GM12878 (cell line): ENCODE results near the gene F13B. TPM values are rescaled to one million over a fixed set of nuclear protein-coding genes. Genes with fewer than 3 reads are reported as not detected.

Experiments
- ATAC-seq: fragments of 200-7000 bp; cut with Tn5 transposase; 3 replicates; pipeline ENCODE4 v1.9.1; 2020; ENCODE audit warnings: mild to moderate bottlenecking, moderate library complexity
- BruUV-seq: library from RNA; stranded (reverse); fragments of 400-500 nt; replicated peaks from 2 replicates; lab custom pipeline; 2021; lab: Mats Ljungman, UMichigan
- CTCF ChIA-PET: fragments of 300-600 bp; sonication (Branson Sonifier 250); formaldehyde crosslinking; extraction: SDS; loops from one replicate; lab custom pipeline; 2021; ENCODE audit warnings: inconsistent platforms; lab: Yijun Ruan, JAX
- POLR2A ChIA-PET: fragments of 350-600 bp; formaldehyde crosslinking; extraction: SDS; loops from one replicate; lab custom pipeline; 2021; ENCODE audit warnings: inconsistent platforms; lab: Charles Lee
- RAD21 ChIA-PET: fragments of 300-600 bp; sonication (Branson Sonifier 250); formaldehyde crosslinking; loops from one replicate; lab custom pipeline; 2023; ENCODE audit warnings: antibody characterized with exemption; ENCODE audit not compliant: unreplicated experiment; lab: Charles Lee
- SMC1A ChIA-PET: fragments of 300-600 bp; sonication (Branson Sonifier 250); formaldehyde crosslinking; loops from one replicate; lab custom pipeline; 2023; ENCODE audit not compliant: unreplicated experiment, uncharacterized antibody; lab: Charles Lee
- DNase-seq: peaks from one replicate; pipeline ENCODE4 v3.0.0-alpha.2; 2011; ENCODE audit warnings: low read depth, low spot score
- FAIRE-seq: peaks from 3 replicates; lab custom pipeline; 2011; peaks lifted over from hg19 to GRCh38; lab: Jason Lieb, UNC
- H2AFZ ChIP-seq: 2 replicates; pipeline ENCODE4 v1.6.0; 2011; ENCODE audit warnings: low read depth, low read length, control low read depth; ENCODE audit not compliant: control insufficient read depth
- H3K27ac ChIP-seq: 2 replicates; pipeline ENCODE4 v1.5.1; 2011; ENCODE audit warnings: control low read depth; ENCODE audit not compliant: control insufficient read depth, insufficient read depth
- H3K27me3 ChIP-seq, 2 experiments: replicated peaks in 1 of 2; 2 replicates each; pipeline versions ENCODE4 v1.6.0 to v1.6.1; 2011; ENCODE audit warnings: low read length in 1 of 2; ENCODE audit not compliant: control insufficient read depth in 2 of 2, insufficient read depth in 2 of 2
- H3K36me3 ChIP-seq, 2 experiments: 2 replicates each; pipeline ENCODE4 v1.5.1; 2011; ENCODE audit warnings: low read length in 1 of 2; ENCODE audit not compliant: control insufficient read depth in 2 of 2, insufficient read depth in 2 of 2
- H3K4me1 ChIP-seq: 2 replicates; pipeline ENCODE4 v1.6.1; 2011; ENCODE audit warnings: mild to moderate bottlenecking, low read length, moderate library complexity, mixed read lengths; ENCODE audit not compliant: control insufficient read depth, insufficient read depth
- H3K4me2 ChIP-seq: 2 replicates; pipeline ENCODE4 v1.6.0; 2011; ENCODE audit warnings: control low read depth; ENCODE audit not compliant: control insufficient read depth, insufficient read depth
- H3K4me3 ChIP-seq: fragments of 200-600 bp; sonication (generic); 2 replicates; pipeline ENCODE4 v1.5.1; 2016
- H3K79me2 ChIP-seq: 2 replicates; pipeline ENCODE4 v1.6.0; 2011; ENCODE audit warnings: low read length; ENCODE audit not compliant: control insufficient read depth, insufficient read depth
- H3K9ac ChIP-seq: 2 replicates; pipeline ENCODE4 v1.8.0; 2011; ENCODE audit warnings: low read length, control low read depth, mixed read lengths; ENCODE audit not compliant: control insufficient read depth, insufficient read depth
- H3K9me3 ChIP-seq: replicated peaks from 3 replicates; pipeline ENCODE4 v1.5.1; 2011; ENCODE audit warnings: mild to moderate bottlenecking, low read length; ENCODE audit not compliant: control insufficient read depth, insufficient read depth
- H4K20me1 ChIP-seq: 2 replicates; pipeline ENCODE4 v1.6.0; 2011; ENCODE audit not compliant: control insufficient read depth, insufficient read depth
- FOXK2 ChIP-seq: fragments of 450-650 bp; IDR thresholded peaks from 2 replicates; pipeline ENCODE4 v1.6.1; 2017; ENCODE audit warnings: mild to moderate bottlenecking, moderate library complexity
- HDAC2 ChIP-seq: fragments of 200-600 bp; sonication (generic); IDR thresholded peaks from 2 replicates; pipeline ENCODE4 v1.6.1; 2017
- HDAC6 ChIP-seq: fragments of 200-600 bp; sonication (generic); IDR thresholded peaks from one replicate; pipeline ENCODE4 v1.8.0; 2017; ENCODE audit warnings: antibody characterized with exemption; ENCODE audit not compliant: unreplicated experiment
- LARP7 ChIP-seq: fragments of 450-650 bp; IDR thresholded peaks from 2 replicates; pipeline ENCODE4 v1.6.1; 2017; ENCODE audit warnings: mild to moderate bottlenecking
- RFX5 ChIP-seq: IDR thresholded peaks from 2 replicates; pipeline ENCODE4 v1.6.1; 2011; ENCODE audit warnings: low read depth, low read length, improper control_type of control experiment
- RUNX3 ChIP-seq: IDR thresholded peaks from 2 replicates; pipeline ENCODE4 v1.6.1; 2012; ENCODE audit warnings: low read length, inconsistent platforms
- SPI1 ChIP-seq: IDR thresholded peaks from 2 replicates; pipeline ENCODE4 v1.6.1; 2011; ENCODE audit warnings: low read depth, mild to moderate bottlenecking, low read length, moderate library complexity, borderline replicate concordance; ENCODE audit not compliant: insufficient read depth
- USF2 ChIP-seq: IDR thresholded peaks from 2 replicates; pipeline ENCODE4 v1.6.1; 2011; ENCODE audit warnings: low read depth, low read length, improper control_type of control experiment, borderline replicate concordance
- YBX1 ChIP-seq: fragments of 450-650 bp; IDR thresholded peaks from 2 replicates; pipeline ENCODE4 v1.6.1; 2016; ENCODE audit warnings: antibody characterized with exemption
- WGBS: methylation state at CpG from one replicate; pipeline ENCODE4 v1.1.6; 2016; ENCODE audit warnings: low lambda C conversion rate; ENCODE audit not compliant: insufficient replicate concordance, insufficient coverage; ENCODE audit errors: missing lambda C conversion rate; 5-methylcytosine and 5-hydroxymethylcytosine counted together
- in situ Hi-C: fragments of 300-500 bp; cut with MboI; formaldehyde crosslinking; loops from 9 replicates; pipeline ENCODE4 v1.14.3; 2018; ENCODE audit warnings: mixed read lengths
- intact Hi-C: fragments of 100-400 bp; cut with micrococcal nuclease; formaldehyde crosslinking; loops from one replicate; pipeline ENCODE4 v1.14.2; 2022; ENCODE audit not compliant: unreplicated experiment
- polyA plus RNA-seq, 11 experiments: library from polyadenylated mRNA; depleted of rRNA in 4 of 11; unstranded in 6 of 11; stranded (reverse) in 5 of 11; fragments of >200 nt; fragmentation: Nextera tagmentation in 4 of 11; fragmentation: Illumina TruSeq in 1 of 11; extraction: Ambion mirVana in 4 of 11; extraction: Trizol in 1 of 11; gene quantifications; 1 replicate in 1 of 11; 2 replicates in 10 of 11; pipeline versions ENCODE4 v1.2.1 to v1.2.3, GENCODE V29; 2011 to 2016; ENCODE audit warnings: inconsistent platforms in 2 of 11, missing spikeins in 2 of 11, low read depth in 1 of 11
- total RNA-seq, 4 experiments: library from RNA; depleted of rRNA in 3 of 4; stranded (reverse); fragments of >200 nt in 3 of 4; fragmentation: Illumina TruSeq in 1 of 4; extraction: Trizol in 1 of 4; gene quantifications; 2 replicates each; pipeline versions ENCODE4 v1.2.1 to v1.2.3, GENCODE V29; 2013 to 2021
- TF ChIP-seq, protein P1 (sequence below): IDR thresholded peaks from 2 replicates; pipeline ENCODE4 v1.6.1; 2012; ENCODE audit warnings: low read depth, low read length, improper control_type of control experiment
- TF ChIP-seq, protein P2 (sequence below): fragments of 150-350 bp; IDR thresholded peaks from 2 replicates; pipeline ENCODE4 v1.6.1; 2014; ENCODE audit warnings: mild to moderate bottlenecking, low read depth, low read length
- TF ChIP-seq, protein P3 (sequence below): fragments of 450-650 bp; formaldehyde crosslinking; IDR thresholded peaks from 2 replicates; pipeline ENCODE4 v1.4.0; 2020; ENCODE audit warnings: mild to moderate bottlenecking, moderate library complexity

Gene F13B
- total and polyA plus RNA-seq, 10 of the 15 experiments (the other 5 are each of a cell fraction or from before 2014, with no cell fraction given): 0.06 TPM; not detected in 9

GRCh38 chr1:197083474-197083873 is 16.4 kb upstream of the F13B start:
- CTCF ChIA-PET: no interaction called here
- Histone ChIP-seq H4K20me1 (no peaks in the 10 kb centered on the region), H3K4me3 (no peak overlapping the region), H3K27me3 (no peaks in the 10 kb centered on the region), H3K79me2 (no peaks in the 10 kb centered on the region), H3K9me3 (peaks cover 6% of the 10 kb centered on the region; the same call in 2 of the 3 replicates), H3K4me1 (no peaks in the 10 kb centered on the region), H3K27ac (no peak overlapping the region), H2AFZ (no peak overlapping the region), H3K4me2 (no peak overlapping the region), H3K36me3 (peaks cover 8 to 10% of the 10 kb centered on the region in 2 experiments), H3K9ac (no peak overlapping the region)
- in situ Hi-C loops (no loop called here), intact Hi-C loops (no loop called here)
- DNase-seq (no peak), ATAC-seq (no peak), FAIRE-seq (no peak)
- RAD21 ChIA-PET: no interaction called here
- SMC1A ChIA-PET: interaction anchor here (1.5 kb wide), 1 partner anchor 12 kb away, joined by 5 read pairs; no protein-coding TSS in a partner anchor
- TF ChIP-seq LARP7 (no peak), USF2 (no peak), RFX5 (no peak)
- TF ChIP-seq, protein P1, sequence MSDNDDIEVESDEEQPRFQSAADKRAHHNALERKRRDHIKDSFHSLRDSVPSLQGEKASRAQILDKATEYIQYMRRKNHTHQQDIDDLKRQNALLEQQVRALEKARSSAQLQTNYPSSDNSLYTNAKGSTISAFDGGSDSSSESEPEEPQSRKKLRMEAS: no peak
- POLR2A ChIA-PET: no interaction called here
- BruUV-seq: no TSS peak

- no peaks in the 10 kb centered on the region for H3K4me1 ChIP-seq
- no peak overlapping the region for H3K9ac ChIP-seq
- POLR2A ChIA-PET: no interaction called here
- H3K4me2 ChIP-seq: no peak overlapping the region
- H2AFZ ChIP-seq: no peak overlapping the region
- no peak for DNase-seq
- no peaks in the 10 kb centered on the region for H4K20me1 ChIP-seq
- no peak overlapping the region for H3K27ac ChIP-seq
- H3K27me3 ChIP-seq: no peaks in the 10 kb centered on the region
- RAD21 ChIA-PET: no interaction called here
- no peak overlapping the region for H3K4me3 ChIP-seq
- H3K36me3 ChIP-seq: peaks cover 7 to 10% of the 10 kb centered on the region in 2 experiments
- ATAC-seq: no peak
- no TSS peak for BruUV-seq
- SMC1A ChIA-PET: interaction anchor here (0.8 to 1.0 kb wide), 2 partner anchors 20 to 24 kb away, joined by 3 read pairs; no protein-coding TSS in a partner anchor
- intact Hi-C loops (no loop called here), in situ Hi-C loops (no loop called here)
- no peak for FAIRE-seq
- peaks cover 6% of the 10 kb centered on the region; the same call in 2 of the 3 replicates for H3K9me3 ChIP-seq
- CTCF ChIA-PET: no interaction called here
- no peak for TF ChIP-seq RUNX3
- TF ChIP-seq, protein P2, sequence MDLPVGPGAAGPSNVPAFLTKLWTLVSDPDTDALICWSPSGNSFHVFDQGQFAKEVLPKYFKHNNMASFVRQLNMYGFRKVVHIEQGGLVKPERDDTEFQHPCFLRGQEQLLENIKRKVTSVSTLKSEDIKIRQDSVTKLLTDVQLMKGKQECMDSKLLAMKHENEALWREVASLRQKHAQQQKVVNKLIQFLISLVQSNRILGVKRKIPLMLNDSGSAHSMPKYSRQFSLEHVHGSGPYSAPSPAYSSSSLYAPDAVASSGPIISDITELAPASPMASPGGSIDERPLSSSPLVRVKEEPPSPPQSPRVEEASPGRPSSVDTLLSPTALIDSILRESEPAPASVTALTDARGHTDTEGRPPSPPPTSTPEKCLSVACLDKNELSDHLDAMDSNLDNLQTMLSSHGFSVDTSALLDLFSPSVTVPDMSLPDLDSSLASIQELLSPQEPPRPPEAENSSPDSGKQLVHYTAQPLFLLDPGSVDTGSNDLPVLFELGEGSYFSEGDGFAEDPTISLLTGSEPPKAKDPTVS: no peak
- no peak for TF ChIP-seq SPI1
- TF ChIP-seq, protein P3, sequence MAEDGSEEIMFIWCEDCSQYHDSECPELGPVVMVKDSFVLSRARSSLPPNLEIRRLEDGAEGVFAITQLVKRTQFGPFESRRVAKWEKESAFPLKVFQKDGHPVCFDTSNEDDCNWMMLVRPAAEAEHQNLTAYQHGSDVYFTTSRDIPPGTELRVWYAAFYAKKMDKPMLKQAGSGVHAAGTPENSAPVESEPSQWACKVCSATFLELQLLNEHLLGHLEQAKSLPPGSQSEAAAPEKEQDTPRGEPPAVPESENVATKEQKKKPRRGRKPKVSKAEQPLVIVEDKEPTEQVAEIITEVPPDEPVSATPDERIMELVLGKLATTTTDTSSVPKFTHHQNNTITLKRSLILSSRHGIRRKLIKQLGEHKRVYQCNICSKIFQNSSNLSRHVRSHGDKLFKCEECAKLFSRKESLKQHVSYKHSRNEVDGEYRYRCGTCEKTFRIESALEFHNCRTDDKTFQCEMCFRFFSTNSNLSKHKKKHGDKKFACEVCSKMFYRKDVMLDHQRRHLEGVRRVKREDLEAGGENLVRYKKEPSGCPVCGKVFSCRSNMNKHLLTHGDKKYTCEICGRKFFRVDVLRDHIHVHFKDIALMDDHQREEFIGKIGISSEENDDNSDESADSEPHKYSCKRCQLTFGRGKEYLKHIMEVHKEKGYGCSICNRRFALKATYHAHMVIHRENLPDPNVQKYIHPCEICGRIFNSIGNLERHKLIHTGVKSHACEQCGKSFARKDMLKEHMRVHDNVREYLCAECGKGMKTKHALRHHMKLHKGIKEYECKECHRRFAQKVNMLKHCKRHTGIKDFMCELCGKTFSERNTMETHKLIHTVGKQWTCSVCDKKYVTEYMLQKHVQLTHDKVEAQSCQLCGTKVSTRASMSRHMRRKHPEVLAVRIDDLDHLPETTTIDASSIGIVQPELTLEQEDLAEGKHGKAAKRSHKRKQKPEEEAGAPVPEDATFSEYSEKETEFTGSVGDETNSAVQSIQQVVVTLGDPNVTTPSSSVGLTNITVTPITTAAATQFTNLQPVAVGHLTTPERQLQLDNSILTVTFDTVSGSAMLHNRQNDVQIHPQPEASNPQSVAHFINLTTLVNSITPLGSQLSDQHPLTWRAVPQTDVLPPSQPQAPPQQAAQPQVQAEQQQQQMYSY (CRISPR knock-in tag): no peak
- no peak for TF ChIP-seq FOXK2
- TF ChIP-seq YBX1: no peak
- no peak for TF ChIP-seq HDAC2
- no peak for TF ChIP-seq HDAC6
- H3K79me2 ChIP-seq: no peaks in the 10 kb centered on the region
- WGBS: 99% methylated on average over 5 of the region's 5 CpGs
These were observed 14.2 kb upstream of the F13B start for GRCh38 chr1:197081117-197081753.
